Activated CD4-positive, alpha-beta T cell treated with anti-CD3 and anti-CD28 coated beads for 1 hour (primary cell): Measurements from ENCODE around the gene SH3GL3.

ENCODE experiments used
- DNase-seq: peaks from one replicate; pipeline ENCODE4 v3.0.0-alpha.2; 2020

The SH3GL3 gene

DNA sequence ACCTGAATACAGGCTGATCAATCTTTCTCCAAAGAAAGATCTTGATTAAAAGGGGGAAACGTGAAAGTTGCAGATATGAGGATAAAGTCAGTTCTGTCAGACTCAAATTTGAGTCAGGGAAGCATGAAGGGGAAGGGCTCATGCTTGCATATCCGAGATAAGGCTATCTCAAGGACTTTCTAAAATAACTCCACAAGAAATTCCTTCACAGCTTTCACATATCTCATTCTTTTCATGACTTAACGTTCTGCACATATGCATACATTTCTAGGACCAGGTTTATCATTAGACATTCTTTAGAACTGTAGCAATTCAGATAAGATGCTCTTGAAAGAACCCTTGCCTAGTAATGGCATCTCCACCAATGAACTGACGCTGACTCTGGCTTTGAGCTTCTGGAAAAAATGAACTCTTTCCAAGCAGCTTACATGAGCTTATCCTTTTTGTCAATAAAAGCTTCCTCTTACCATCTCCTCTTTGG is 15.9 kb downstream of the SH3GL3 start:
- DNase-seq, result no peak

DNA sequence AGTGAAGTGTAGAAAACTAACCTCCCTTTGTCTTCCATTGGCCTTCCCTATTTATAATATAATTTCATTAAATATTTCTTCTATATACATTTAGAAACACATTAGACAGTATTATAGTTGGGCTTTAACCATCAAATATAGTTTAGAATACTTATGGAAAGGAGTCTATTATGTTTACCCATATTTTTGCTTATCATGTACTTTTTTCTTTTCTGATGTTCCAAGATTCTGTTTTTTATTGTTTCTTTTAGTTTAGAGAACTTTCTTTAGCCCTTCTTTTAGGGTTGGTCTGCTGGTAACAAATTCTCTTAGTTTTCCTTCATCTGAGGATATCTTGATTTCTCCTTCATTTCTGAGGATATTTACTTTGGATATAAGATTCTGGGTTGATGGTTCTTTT is 23.7 kb downstream of the SH3GL3 start:
- no peak for DNase-seq

DNA sequence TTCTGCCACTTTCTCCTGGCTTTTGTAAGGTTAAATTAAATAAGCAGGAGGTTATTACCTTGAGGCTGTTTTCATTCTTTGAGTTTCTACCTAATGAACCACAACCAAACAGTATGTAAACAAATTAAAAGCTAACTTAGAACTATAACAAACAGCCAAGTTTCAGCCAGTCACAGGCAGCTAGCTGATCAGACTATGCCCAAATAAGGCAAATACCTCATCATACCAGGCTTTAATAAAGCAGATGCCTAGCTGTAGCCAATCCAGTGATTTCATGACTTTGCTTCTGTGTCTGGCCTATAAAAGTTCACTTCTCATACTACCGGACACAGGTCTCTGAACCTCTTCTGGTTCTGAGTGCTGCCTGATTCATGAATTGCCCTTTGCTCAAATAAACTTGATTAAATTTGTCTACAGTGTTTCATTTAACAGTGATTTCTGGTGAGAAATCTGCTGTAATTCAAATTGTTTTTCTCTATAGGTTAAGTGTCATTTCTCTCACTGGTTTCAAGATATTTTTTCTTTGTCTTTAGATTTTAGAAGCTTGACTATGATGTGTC is 24.2 kb downstream of the SH3GL3 start:
- DNase-seq, result no peak

DNA sequence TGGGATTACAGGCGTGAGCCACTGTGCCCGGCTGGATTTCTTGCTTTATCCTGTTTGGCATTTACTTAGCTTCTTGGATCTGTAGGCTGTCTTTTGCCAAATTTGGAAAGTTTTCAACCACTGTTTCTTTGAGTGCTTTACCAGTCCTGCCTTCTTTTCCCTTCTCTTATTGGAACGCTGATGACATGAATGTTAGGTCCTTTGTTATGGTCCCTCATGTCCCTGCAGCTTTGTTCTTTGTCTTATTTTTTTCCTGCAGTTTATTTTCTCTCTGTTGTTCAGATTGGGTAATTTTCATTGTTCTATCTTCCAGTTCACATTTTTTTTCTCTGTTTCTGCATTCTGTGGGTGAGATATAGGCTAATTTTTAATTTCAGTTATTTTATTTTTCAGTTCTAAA is 25.0 kb downstream of the SH3GL3 start:
- no peak for DNase-seq

DNA sequence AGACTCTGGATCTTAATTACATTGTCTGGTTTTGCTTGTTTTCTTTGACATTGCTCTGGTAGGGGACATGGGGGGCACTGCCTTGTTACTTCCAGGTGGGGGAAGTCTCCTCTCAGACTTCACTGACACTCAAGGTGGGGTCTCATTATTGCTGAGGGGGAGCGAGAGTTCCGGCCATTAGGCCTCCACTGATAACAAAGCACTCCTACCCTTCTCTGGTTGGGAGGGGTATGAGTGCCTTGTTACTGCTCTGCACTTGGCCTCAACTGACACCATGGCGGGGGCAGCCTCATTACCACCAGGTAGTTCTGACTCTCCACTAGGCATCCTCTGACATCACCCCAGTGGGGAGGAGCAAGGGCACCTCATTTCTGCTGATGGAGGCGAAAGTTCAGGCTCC is 25.7 kb downstream of the SH3GL3 start:
- no peak for DNase-seq

DNA sequence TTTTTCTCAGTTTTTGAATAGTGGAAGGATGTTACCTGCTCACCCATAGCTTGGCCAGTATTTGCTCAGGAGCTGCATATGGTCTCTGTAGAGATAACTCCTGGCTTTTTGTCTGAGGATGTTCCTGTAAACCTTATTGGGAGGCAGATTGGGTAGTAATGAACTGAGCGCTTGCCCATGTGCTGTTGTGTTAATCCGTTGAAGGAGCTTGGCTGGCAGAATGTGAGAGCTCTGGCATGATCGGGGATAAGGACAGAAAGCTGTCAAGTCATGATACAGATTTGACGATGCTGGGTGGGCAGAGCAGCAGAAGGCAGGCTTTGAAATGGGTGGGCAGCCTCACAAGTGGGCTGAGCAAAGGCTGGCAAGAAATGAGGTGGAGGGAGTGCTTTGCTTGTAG is 27.4 kb downstream of the SH3GL3 start:
- DNase-seq, result no peak

DNA sequence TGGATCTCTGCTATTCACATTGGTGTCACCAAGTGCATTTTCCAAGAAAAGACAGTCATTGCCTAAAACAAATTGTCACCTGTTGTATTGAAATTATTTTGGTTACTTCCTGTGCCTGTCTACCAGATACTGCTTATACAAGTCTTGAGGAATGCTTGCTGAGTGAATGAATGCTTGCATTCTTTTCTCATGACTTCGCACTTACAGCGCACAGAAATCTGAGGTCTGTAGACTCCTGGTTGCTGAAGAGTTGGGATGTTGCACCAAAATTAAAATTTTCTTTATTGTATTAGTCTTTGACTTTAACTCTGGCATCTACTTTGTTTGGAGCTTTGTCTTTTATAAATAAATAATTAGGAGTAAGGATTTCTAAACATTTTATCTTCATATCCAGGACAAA is 28.4 kb downstream of the SH3GL3 start:
- no peak for DNase-seq

DNA sequence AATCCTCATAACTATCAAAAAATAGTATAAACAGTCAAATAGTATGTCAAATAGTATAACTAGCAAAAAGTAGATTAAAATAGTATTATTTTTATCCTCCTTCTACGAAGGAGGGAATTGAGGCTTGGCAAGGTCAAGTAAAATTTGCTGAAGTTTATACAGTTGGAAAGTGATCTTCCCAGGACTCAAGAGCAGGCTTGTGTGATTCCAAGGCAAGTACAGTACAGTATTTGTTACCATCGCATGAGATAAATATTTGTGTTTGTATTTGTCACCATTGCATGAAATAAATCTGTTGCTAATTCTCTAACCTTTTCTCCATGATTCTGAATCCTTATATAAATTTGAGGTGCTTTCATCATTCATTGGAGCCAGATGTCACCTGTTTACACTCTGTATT is 28.9 kb downstream of the SH3GL3 start:
- no peak for DNase-seq

DNA sequence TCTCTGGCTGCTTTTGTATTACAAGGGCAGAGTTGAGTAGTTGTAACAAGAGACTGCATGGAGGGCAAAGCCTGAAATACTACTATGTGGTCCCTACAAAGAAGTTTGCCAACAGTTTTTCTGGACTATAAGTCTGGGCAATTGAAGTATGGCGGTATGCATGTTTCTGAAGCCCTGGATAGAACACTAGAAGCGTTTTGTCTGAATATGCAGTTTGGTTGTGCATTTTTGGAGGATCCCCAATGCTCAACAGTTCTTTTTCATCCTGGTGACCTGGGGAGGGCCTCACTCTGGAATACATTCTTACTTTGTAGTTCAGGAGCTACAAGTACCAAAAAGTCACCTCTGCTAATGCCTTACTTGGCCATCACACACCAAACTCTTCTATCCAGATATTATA is 29.6 kb downstream of the SH3GL3 start:
- no peak for DNase-seq

DNA sequence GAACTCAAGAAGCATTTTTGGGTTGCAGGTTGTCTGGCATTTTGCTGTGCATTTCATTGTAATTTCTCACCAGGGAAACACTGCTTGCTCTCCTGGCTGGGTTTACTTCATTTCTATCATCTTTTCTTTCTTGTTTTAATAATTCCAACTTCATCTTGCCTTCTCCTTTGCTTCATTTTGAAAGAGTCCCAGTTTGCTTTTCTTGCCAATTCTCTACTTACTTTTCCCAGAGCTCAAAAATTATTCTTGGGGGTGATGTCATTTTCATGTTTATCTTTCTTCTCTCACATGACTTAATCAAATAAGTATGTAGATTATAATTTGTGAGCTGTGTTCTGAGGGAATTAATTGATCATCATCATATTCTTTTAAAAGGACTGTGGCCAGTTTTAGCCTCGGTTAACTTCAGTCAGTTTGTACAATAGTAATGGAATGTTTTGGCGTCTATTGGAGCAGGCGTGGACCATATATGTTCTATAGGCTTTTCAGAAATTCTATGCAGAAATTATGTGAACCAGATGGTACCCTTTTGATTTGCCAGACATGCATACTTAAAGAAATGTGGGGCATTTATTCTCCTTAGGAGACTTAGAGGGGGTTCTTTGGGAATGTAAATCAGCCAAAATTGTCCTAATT is 30.1 kb downstream of the SH3GL3 start:
- no peak for DNase-seq

DNA sequence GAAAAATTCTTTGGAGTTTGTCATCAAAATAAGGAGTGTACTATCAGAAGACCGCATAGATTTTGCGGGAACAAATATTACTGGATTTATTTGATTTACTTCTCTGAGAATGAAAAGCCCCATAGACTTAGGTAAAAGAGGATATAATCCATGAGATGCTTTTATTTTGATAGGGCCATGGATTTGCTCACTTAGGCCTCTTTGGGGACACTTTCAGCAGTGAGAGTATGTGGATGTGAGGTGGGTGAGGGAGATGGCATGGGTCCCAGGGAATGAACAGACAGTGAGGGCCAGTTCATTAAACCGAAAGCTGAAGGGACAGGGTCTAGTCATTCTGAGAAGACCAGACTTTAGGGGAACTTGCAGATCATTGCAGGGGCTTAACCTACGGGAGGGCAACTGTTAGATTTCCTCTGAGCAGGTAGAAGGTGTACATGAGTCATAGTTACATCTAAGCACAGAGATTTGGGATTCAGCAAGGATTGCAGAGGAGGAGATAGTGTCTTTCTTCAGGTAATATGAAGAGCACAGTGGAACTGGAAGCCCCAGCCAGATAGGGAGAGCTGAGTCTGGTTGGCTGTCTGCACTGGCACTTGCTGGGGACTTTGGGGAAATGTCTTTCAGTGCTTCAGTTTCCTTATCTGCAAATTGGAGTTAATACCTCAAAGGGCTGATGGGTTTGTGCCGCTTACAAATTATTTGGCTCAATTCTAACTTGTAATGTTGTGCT is 30.8 kb downstream of the SH3GL3 start:
- no peak for DNase-seq

DNA sequence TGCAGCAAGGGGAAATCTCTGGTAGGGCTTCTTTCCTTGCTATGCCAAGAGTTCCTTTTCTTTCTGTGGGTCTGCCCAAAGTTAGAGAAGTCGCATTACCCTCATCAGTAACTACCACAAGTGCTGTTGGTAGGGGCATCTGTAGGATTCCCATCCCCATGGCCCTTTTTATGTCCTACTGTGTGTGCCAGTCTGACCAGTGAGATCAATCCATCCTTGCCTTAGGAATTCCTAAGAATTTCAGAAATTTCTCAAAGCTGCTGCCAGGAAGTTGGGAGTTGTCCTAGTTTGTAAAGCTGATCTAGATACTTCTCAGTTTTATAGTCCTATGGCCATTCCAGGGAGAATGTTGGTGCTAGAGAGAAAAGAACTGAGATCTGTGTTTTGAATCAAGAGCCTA is 36.5 kb downstream of the SH3GL3 start:
- no peak for DNase-seq

DNA sequence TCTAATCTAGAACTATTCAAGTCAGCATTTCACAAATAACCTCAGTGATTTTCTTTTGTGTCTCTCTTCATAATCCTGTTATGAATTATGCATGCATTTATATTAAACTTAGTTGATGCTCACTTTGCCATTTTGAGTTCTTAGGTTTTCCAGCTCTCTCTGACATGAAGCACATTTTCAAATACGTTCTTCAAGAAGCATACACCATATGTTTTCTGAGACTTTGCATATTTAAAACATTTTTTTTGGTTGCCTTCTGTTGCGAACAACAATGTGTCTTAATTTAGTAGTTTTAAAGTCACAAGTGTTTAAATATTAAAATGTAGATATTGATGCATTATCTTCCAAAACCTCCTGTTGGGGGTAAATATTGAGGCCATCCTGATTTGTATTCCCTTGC is 37.5 kb downstream of the SH3GL3 start:
- DNase-seq, result no peak

DNA sequence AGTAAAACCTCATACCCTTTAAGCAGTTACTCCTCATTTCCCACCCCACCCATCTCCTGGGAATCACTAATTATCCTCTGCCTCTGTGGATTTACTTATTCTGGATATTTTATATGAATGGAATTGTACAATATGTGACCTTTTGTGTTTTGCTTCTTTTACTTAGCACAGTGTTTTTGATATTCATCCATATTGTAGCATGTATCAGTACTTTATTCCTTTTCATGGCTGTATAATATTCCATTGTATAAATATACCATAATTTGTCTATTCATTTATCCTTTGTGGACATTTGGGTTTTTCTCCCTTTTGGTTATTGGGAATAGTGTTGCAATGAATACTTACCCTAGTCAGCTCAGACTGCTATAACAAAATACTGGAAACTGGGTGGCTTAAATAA is 39.2 kb downstream of the SH3GL3 start:
- no peak for DNase-seq

DNA sequence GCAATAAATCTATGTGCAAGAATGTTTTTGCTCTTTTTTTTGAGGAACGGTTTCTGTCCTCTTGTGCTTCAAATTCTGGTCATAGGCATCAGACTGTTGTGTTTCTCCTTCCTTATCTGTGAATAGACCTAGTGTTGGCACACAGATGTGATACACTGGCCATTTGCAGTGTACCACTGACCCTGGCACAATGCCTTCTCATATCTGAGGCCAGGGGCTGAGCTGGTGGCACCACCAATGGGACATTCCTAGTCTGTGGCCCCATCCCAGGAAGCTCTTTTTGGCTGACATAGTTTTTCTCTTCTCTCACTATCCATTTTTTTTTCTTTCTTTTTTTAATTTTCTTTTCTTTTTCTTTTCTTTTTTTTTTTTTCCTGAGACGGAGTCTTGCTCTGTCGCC is 40.4 kb downstream of the SH3GL3 start:
- DNase-seq, result no peak

DNA sequence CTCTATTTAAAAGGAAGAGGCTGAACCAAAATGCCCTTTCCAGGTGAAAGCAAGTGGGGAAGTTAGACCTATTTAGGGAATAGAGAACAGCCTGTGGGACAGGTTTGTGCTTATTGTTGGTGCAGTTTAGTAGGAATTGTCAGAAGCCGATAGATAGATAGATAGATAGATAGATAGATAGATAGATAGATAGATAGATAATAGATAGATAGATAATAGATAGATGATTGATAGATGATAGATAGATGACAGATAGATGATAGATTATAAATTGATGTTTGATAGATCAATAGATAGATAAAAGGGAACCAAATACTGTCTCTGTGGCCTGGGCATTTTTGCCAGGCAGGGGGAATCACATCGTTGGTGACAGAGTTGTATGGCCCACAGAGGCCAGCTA is 42.5 kb downstream of the SH3GL3 start:
- no peak for DNase-seq

DNA sequence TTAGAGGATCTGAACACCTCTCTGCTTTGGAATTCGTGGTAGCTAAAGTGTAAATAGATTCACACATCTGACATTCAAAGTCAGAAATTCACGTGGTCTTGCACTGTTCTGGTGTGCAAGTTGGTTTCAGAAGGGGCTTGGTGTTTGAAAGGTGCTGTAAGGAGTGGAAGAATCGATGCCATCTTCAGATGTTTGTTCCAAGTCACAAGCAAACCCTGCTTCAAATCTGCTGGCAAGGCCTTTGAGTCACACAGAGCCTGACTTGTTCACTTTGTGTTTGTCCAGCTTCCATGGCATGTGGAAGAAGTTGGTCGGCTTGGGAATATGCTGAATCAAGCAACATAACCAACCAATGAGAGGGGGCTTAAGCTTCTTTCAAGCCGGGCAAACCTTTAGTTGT is 44.3 kb downstream of the SH3GL3 start:
- no peak for DNase-seq

DNA sequence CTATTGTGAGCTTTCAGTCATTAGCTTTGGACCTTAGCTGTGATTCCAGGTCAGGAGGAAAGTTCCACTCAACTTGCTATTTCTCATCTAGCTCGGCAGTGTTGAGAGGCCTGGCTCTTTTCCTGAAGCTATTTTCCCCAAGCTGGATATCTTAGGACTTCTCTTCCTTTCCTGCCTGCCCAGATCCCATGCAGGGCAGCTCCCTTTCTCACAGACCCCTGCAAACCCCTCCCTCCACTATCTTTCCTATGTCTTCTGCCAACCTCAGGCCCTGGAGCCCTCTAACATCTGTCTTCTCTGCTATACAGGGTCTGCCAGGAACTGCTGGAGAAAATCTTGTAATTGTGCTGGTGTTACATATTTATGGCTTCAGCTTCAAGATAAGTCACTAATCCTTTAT is 49.6 kb downstream of the SH3GL3 start:
- DNase-seq, result no peak

DNA sequence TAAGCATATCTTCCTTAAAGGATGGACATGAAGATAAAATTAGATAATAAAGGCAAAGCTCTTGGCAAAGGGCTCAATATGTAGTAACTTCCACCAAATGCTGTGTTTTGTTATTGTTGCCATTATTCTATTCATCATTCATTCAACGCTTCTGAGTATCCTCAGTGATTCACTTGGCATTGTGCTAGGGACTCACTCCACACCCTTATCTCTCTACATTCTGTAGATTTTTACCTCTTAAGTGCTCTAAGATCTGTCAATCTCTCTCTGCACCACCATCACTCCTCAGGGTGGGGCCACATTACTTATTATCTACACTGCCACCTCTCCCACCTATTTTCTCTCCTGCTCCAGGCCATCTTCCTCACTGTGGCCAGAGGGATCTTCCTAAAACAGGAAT is 51.2 kb downstream of the SH3GL3 start:
- no peak for DNase-seq

DNA sequence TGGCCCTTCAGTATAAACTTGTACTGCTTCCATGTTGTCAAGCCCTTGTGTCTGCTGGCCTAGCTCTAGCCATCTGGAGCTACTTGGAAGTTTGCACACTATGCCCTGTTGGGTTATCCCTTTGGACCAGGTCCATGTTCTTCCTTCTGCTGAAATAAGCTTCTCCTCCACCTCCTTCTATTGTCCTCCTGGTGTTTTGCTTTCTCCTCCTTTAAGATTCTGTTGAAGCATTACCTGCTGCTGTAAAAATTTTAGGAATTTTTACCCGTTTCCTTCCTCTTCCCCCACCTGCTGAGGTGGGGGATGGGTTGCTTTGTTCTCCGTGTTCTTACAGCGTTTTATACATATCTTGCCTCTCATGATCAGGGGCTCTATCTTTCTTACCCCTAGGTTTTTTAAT is 51.7 kb downstream of the SH3GL3 start:
- no peak for DNase-seq

DNA sequence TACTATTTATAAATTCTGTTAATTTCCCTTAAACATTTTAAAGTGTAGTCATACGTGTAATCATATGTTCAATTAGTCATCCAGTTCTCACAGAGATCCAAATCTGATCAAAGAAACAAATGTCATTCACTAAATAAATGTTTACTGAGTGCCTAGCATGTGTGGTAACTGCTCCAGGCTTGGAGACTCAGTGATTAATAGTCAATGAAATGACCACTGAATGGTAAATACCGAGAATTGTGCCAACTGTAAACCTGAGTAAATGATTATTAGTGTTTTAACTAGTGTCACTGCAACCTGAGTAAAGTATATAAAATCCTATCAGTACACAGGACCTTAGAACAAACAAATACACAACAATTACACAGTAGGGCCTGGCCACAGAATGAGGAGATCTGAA is 52.3 kb downstream of the SH3GL3 start:
- no peak for DNase-seq

DNA sequence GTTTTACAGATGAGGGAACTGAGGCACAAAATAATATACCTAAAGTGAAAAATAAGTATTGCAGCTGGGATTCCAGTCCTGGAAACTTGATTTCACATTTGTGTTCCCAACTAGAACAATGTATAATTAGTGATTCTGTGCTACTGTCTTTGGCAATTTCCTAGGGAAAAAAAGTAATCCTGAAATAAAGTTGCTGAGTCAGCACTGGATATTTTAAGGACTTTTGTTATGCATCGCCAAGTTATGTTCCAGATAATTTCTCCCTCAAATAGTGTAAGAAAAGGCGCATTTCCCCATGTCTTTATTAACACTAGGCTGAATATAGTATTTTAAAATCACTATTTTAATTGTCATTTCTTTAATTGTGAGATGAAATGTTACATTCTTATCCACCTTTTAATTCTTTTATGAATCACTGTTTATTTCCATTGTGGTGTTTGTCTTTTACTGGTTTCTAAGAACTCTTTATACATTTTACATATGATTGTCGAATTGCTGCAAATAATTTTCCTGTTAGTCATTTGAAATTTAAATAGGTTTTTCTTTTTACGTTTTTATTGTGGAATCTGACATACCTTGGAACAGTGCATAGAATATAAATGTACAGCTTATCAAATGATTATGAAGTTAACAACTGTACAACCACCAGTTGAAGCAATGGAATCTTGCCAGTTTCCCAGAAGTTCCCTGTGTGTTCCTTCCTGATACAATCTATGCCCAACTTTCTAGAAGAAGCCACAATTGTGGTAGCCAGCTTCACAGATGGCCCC is 56.6 kb downstream of the SH3GL3 start:
- no peak for DNase-seq

DNA sequence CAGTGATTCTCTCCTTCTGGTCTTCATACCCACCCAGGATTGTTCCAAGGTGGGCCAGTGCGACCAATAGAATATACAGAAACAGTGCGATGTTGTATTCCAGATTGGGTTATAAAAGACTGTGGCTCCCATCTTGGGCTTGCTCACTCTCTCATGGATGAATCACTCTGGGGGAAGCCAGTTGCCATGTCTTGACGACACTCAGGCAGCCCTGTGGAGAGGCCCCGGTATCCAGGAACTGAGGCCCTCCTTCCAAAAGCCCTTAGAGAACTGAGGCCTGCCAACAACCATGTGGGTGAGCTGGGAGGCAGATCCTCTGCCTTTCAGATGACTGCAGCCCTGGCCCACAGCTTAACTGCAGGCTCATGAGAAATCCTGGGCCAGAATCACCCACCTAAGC is 57.2 kb downstream of the SH3GL3 start:
- no peak for DNase-seq

DNA sequence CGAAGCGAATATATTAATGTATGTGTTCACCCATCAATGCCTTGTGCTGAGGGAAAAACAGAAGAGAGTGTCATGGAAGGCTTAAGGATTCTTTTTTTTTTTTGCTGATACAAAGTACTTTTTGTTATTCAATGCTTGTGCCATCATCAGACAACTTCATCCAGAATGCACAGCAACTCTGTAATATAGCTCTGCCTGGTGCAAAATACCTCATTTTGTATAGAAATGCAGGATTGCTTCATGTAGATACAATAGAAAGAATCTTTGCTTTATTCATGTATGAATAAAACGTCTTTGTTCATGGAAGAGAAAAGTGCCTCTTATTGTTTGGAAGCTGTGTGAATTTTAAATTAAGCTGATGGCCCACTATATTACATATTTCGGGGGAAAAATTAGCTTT is 62.9 kb downstream of the SH3GL3 start:
- DNase-seq, result no peak
